HG03103 (cell line): ENCODE results near the gene PHYHD1.
"Not testable (repeated sequence)": the region's sequence is repeated elsewhere in the genome, so short reads cannot be mapped to it uniquely, and the experiment has no call there.

Experiments
- ATAC-seq: cut with Tn5 transposase; IDR thresholded peaks from one replicate; pipeline ENCODE4 v1.9.1; 2021; ENCODE audit warnings: low read depth; ENCODE audit not compliant: unreplicated experiment

The PHYHD1 gene

DNA sequence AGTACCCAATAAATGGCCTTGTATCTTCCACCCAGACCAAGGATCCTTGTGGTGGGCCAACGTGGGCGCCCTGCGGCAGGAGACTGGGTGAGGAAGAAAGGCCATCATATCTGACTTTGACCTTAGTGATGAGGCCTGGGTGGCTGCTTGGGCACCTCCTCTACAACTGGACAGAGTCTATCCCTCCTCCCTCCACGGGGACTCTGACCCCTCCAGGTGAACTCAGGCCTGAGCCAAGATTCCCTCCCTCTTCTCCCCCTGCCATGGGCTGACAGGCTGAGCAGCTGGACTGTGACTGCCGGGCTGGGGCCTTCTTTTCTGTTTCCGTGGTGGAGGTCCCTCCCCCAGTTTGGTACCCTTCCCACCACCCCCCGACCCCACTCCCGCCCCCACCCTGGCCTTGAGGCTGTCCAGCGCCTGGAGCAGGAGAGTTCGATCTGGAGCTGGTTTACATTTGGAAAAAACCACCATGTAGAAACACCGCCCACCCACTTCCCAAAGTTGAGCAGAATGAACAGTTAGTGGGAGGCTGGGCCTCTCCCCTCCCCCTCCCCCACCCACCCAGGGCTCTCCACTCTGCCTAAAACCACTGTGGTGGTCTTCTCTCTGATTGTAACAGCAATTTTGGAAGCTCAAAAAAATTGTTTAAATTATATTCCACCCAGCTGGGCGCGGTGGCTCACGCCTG is 1.2 kb upstream of the PHYHD1 start:
- ATAC-seq: no peak

DNA sequence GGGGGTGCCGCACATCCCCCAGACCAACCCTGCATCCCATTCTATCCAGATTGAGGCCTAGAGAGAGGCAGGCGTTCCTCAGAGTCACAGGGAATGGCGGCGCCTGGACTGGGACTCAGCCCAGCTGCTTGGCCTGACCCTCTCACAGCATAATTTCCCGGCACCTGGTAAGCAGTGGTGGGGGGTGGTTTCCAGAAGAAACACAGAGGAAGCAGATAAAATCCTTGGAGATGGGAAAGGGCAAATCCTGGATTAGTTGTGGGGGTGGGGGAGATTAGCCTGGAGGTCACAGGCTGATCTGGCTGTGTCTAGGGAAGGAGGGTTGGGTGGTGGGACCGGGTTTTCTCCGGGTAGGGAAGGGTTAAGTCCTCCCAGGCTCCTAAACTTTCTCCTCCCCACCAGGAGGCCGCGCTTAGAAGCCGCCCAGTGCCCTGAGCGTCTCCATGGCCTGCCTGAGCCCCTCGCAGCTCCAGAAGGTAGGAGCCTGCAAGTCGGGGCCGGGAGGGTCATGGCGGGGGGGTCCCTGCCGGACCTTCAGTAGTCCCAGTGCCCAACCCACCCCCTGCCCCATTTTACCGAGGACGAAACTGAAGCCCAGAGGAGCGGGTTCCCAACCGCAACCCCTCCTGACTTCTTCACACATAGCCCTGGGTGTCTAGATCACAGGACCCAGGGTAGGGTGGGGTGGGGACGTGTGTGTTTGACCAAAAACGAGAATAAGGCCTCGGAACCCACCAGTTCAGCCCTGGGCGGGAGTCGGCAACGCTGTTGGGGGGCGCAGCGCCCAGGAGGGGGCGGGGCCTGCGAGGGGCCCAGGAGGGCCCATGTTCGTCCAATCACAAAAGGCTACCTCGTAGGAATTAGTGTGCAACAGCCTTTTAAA is 1.3 kb downstream of the PHYHD1 start:
- no peak for ATAC-seq

- ATAC-seq: no peak
These were observed 2.7 kb downstream of the PHYHD1 start for GRCh38 chr9:128923493-128923883.

- ATAC-seq: no peak
These were observed 7.1 kb downstream of the PHYHD1 start for GRCh38 chr9:128927731-128928411.

- no peak for ATAC-seq
These were observed 7.8 kb downstream of the PHYHD1 start for GRCh38 chr9:128928624-128929023.

- no peak for ATAC-seq
These were observed 8.8 kb downstream of the PHYHD1 start for GRCh38 chr9:128929560-128929959.

DNA sequence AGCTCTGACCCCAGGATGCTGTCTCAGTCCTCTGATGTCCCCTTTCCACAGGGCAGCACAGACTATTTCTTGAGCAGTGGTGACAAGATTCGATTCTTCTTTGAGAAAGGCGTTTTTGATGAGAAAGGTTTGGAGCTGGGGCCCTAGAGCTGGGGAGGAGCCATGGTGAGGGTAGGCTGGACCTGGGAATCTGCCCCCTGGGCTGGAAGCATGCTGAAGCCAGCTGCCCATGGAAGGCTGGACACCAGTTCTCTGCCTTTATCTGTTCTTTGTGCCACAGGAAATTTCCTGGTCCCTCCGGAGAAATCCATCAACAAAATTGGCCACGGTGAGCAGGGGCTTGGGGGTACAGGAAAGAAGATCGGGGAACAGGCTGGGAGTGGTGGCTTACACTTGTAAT is 12.9 kb downstream of the PHYHD1 start:
- no peak for ATAC-seq

- no peak for ATAC-seq
These were observed 15.5 kb downstream of the PHYHD1 start for GRCh38 chr9:128936171-128936865.

GRCh38 chr9:128937310-128938165 is 16.8 kb downstream of the PHYHD1 start:
- no peak for ATAC-seq

DNA sequence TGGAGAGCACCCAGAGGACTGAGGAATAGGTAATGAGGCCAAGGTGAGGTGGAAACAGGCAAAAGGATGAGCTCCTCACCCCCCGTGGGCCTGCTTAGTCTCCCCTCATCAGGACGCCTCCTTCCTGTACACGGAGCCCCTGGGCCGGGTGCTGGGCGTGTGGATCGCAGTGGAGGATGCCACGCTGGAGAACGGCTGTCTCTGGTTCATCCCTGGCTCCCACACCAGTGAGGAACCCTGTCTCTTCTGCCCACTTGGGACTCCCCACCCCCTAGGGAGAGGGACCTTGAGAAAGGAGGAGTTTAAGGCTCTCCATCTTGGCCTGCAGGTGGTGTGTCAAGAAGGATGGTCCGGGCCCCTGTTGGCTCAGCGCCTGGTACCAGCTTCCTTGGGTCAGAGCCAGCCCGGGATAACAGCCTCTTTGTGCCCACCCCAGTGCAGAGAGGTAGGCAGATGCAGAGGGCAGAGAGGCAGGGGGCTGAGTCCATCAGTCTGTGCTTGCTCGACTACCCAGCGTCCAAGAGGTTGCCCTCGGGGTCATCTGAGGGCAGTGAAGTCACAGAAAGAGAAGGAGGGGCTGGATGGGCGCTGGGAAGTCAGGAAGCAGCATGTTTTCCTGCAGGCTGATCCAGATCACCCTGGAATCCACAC is 19.6 kb downstream of the PHYHD1 start:
- ATAC-seq: no peak

DNA sequence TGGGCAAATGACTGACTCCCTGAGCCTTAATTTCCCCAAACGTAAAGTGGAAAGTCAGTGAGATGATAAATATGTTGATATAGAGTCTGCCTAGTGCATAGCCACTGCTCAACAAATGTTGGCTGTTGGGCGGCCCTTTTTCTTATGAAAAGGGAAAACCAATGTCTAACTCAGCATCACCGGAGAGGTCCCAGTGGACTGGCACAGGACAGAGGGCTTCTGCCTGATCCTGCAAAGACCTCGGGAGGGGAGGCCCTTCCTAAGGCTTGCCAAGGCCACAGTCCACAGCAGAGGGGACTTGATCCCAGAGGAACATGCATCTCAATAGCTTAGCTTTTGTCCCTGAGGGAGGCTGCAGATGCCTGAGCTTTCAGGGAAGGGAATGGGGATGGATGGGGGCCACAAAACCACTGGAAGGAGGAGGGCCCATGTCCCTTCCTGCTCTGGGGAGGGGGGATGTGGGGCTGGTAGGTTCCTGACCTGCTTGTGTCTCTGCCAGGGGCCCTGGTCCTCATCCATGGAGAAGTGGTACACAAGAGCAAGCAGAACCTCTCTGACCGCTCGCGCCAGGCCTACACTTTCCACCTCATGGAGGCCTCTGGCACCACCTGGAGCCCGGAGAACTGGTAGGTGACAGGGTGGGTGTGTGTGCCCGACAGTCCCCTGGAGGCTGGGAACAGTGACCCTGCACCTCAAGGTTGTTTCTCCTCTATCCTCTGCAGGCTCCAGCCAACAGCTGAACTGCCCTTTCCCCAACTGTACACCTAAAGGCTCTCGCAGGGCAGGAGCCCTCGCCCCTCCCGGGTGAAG is 20.4 kb downstream of the PHYHD1 start:
- ATAC-seq: no peak

DNA sequence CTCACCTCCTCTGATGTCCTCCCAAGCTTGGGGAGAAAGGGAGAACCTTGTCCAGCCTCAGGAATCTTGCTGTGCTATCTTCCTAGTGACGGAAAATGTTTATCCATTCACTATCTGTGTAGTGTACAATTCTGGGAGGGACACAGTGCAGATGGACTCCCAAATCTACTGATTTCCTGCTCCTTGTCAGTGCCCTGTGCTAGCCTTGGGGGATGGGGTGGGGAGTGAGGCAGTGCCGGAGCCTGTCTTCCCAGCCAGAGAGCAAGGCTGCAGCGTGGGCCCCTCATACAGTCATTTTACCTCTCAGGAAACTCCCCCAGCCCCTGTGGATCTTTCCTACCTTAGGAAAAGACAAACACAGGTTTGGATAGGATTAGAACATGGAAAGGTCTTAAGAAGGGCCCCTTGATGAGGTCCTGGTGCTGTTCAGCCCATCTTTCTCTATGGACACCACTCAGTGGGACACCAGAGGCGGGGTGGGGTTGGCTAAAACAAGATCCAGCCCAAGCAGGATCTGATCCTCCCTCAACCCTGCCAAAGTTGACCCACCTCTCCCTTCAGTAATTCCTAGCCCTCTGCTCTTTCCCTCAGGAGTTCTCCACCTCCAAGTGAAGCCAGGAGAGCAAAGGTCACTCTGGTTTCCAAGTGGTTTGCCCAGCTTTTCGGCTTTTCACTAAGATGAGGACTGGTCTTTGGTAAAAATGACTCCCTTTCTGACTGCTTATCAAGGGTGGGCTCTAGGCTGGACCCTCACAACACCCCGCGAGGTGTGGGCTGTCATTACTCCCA is 23.2 kb downstream of the PHYHD1 start:
- no peak for ATAC-seq

DNA sequence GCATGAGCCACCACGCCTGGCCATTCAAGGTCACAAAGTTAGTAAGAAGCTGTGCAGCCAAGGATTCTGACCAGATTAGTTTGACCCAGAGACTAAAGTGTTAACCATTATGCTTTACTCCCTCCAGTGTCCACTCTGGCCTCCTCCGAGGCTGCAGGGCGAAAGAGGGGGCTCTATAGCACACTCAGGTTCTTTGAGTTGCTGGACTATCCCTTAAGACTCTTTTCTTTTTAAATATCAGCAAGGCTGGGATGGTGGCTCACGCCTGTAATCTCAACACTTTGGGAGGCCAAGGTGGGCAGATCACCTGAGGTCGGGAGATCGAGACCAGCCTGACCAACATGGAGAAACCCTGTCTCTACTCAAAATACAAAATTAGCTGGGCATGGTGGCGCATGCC is 24.2 kb downstream of the PHYHD1 start:
- not testable (repeated sequence) for ATAC-seq

- ATAC-seq: no peak
These were observed 25.2 kb downstream of the PHYHD1 start for GRCh38 chr9:128945798-128946501.

GRCh38 chr9:128946571-128947276 is 25.9 kb downstream of the PHYHD1 start:
- peak; percentile 13 for ATAC-seq

GRCh38 chr9:128947277-128947526 is 26.4 kb downstream of the PHYHD1 start:
- no peak for ATAC-seq
